GM19328 (cell line): ENCODE data around the gene CD180.

ENCODE experiments used
- ATAC-seq: cut with Tn5 transposase; IDR thresholded peaks from one replicate; pipeline ENCODE4 v1.9.1; 2021; ENCODE audit warnings: mild to moderate bottlenecking, moderate library complexity; ENCODE audit not compliant: unreplicated experiment

CD180 gene

DNA sequence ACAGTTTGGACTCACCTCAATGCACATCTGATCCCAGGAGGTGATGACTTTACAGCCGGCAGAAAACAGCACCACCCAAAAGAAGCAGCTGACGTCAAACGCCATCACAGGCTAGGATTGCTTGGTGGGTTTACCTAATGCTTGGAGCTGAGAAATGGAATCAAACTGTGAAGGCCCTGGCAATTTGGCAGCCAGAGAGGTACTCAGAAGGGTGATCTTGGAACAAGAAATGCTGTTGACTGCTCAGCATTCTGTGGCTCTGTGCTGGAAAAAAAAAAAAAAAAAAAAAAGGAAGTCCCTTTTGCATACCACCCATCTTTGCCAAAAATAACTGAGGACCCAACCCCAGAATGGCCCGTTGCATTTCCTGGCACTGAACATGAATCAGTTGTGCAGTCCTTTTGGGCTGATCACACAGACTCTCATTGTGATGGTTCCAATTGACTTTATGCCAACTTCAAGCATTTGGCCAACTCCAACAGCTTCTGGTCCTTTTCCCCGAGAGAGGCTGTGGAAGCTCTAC is at the start of gene CD180:
CD180 (minus strand) TSS at position 263 of the 523 bp plus-strand sequence; CDS start at position 105, 158 bp downstream.
- ATAC-seq, result no peak

DNA sequence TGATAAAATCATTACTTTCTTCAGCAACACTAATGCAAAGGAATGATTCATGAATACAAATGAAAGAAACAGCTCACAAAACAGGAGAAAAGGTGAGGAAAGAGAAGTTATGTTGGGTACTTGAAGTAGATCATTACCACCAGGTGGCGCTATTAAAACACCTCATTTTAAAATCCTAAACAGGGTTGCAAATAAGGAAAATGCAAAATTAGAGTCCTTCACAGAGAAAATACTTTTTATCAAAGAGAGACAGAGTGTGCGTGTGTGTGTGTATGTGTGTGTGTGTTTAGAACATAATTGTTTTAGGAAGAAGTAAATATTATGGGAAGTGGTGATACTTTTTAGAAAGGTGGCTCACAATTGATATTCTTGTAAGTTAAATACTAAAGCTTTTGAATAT is 49.5 kb upstream of the CD180 start:
- no peak for ATAC-seq

DNA sequence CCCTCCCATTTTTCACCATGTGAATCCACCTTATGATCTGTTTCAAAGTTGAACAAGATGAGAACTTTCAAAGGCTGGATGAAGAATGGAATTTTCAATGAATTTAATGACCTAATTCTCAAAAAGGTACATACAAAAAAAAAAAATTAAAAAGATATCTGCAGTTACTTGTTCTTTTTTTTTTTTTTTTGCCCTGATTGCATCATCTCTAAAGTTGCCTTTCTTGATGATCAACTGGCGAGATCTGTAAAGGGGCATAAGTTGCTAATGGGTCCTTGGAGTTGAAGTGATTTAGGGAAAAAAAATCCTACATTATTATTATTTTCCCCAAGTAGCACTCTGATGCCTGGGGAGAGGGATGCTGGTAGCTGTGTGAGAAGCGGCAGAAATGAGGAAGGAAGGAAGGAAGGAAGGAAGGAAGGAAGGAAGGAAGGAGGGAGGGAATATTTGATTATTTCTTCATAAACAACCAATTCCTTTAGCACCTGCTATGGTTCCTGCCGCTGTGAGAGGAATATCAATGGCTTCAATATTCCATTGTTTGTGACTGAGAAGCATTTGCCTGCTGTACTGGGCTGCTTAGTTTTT is 48.8 kb upstream of the CD180 start:
- ATAC-seq, result no peak

DNA sequence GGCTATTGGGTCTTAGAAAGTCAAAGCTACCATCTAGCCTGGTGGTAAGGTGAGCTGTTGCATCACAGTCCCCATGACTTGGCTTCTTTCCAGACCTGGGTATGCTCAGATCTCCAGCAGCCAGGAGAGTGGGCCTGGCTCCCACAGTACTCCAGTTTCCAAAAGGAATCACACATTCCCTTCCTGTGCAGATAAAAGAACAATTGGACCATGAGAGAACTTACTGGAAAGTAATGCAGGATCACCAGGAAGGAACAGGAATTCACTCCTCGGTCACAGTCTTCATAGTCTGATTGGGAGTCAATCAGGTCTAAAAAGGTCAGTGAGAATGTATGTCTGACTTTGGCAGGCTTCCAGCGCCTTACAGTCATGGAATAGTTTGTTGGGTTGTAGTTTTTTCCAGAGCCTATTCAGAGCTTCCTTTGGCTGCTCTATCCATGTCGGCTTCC is 47.8 kb upstream of the CD180 start:
- ATAC-seq, result no peak

DNA sequence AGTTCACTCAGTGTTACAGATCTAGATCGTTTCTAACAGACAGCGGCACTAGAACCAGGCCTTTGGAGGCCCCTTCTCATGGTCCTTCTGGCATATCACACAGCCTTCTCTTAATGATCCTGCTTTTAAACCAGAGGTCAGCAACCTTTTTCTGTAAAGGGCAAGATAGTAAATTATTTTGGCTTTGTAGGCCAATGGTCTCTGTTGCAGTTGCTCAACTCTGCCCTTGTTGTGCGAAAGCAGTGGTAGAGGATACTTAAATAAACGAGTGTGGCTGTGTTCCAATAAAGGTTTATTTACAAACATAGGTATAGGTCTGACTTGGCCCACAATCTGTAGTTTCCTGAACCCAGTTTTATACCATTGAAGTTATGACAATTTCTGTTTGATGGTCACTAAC is 47.3 kb upstream of the CD180 start:
- ATAC-seq, result no peak

DNA sequence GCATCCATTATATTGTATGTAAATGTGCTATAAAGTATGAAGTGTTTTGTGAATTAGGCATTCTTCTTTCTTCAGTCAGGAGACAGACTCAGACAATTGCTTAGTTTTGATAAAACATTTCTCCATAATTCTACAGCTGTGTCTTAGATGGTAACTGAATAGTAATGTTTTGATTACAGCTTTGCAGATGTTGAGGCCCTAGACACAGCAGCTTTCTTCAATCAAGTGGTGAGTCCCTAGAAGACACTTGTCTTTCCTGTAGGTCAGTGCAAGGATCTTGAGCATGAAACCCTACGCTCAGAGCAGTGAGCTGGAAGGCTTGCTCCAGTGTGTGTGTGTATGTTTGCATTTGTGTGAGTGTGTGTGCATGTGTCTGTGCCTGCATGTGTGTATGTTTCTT is 46.8 kb upstream of the CD180 start:
- no peak for ATAC-seq

DNA sequence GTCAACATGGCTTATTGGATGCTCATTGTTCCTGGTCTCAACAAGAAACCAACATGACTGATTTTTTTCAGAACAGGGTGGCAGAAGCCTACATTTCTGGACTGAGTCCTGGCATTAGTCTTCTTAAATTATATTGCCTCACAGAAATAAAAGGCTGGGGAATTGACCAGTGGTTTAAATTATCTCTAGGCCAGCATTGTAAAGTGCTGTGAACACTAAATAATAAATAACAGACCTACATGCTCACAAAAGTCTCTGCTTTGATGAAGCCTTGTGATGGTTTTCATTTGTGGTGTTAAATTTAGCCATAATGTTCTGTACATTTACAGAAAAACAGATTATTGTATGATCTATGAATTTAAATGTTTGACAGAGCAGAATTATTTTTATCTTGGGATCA is 44.7 kb upstream of the CD180 start:
- ATAC-seq, result no peak

DNA sequence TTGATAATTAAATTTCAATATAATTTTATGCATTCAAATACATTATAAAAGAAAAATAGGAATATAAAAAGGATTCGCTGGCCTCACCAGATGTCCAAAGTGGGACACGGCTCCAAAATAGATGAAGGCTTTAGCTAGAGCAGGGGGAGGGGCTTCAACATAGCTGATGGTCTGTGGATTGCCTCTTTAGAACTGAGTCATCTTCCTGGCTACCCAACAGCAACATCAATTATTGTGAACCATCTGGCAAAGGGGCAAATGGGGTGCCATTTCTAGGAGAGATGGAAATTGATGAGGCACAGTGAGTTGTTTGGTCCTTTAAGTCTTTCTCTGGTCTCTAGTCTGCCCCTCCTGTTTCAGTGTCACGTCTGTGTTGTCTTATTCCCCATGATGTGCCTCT is 44.2 kb upstream of the CD180 start:
- ATAC-seq, result no peak

DNA sequence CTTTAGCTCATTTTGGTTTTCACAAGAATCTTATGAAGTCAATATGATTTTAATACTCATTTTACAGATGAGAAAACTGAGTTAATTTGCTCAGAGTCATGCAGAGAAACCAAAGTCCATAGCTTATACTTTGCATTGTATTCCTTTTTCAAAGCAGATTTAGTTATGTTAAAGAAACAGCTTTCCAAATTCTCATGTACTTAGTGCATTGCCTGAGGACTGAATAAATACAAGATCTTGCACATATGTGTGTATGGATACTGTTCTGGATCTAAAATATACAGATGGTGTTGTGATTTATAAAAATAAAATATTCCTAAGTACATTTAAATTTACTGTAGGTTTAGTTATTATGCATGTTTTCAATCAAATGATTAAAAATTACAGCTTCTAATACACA is 43.5 kb upstream of the CD180 start:
- ATAC-seq, result no peak

DNA sequence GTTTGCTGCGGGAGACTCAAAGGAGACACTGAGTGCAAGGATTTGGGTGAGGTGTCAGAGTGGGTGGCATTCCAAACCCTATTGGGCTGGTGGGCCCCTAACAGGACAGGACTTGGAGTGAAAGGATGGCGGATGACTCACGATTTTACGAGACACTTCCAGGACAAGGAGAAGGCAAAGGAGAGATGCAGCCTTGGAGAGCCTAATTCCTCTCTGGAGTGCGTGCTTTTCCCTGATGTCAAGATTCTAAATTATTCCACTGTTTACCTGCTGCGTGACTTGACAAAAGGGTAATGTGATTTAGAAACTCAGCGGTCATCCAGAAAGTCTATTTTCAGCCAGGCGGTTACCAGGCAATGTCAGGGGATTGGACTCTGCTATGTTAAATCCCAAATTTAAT is 41.6 kb upstream of the CD180 start:
- no peak for ATAC-seq

DNA sequence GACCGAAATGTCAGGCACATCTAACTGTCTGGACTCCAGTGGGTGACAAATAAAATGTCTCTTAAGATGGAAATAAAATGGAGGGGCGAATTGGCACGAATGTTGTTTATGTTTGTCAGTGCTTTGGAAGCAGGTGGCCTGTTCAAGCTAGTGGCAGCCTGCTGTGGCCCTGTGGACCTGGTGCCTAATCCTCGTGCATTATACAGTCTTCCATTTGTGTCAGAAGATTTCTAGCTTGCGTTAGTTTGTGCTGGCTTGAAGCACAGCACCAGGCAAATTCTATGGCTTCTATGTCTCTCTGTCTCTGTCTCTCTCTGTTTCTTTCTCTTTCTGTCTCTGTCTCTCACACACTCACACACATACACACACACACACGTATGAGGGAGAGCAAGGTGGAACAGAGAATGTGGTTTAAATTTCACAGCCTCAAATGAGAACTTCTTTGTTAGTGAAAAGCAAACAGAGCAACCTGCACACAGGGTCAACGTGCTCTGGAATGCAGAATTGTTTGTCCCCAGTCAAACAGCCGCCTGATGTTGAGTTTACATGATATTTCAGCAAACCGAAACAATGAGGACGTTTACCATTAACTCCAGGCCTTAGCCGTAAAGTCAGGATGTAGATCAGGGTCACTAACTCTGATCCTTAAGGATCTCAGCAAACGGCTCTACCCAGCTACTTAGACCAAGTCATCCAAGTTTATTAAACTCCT is 39.0 kb upstream of the CD180 start:
- no peak for ATAC-seq

DNA sequence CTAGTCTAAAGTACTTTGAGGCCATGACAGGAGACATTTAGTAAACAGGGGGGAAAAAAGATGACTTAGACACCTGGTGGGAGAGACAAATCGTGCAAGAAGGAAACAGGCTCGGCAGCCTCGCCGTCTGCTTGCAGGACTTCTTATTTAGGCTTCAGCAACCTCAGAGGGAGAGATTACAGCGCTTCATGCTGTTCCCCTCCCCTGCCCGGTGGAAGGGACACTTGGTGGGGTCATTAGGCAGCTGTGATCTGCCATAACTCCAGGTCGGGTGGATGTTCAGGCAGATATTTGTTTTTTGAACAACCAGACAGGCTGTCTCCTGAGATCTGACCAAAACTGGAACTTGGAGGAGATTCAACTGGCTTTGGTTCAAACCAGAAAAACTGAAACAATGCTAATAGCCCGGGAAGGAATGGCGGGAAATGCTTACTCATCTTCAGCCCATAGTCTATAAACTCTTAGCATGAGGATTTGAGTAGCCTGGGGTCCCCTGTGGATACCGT is 38.1 kb upstream of the CD180 start:
- ATAC-seq, result no peak

DNA sequence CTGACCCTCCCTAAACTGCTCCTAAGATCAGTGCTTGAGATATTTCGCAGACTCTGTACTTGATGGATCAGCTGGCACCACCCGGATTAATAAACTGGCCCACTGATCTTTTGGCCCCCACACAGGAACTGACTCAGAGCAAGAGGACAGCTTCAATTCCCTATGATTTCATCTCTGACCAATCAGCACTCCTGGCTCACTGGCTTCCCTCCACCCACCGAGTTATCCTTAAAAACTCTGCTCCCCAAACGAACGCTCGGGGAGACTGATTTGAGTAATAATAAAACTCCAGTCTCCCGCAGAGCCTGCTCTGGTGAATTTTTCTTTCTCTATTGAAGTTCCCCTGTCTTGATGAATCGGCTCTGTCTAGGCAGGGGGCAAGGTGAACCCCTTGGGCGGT is 36.5 kb upstream of the CD180 start:
- ATAC-seq, result no peak

DNA sequence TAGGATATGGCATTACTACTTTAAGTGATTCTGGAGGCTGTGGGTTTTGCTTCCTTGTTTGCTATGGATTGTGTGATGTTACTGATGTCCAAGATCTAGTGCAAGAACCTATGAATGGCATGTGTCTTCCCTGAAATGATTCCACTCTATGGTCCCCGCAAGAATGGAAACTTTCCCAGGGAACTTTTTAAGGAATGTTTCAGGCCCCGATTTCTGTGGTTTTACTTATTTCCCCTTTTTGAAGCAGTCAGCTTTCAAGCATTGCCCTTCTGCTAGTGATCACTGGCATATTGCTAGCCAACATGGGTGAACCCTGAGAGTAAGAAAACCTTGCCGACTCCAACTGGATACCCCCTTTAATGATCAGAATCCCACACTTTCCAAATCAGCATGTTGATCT is 26.6 kb upstream of the CD180 start:
- no peak for ATAC-seq

DNA sequence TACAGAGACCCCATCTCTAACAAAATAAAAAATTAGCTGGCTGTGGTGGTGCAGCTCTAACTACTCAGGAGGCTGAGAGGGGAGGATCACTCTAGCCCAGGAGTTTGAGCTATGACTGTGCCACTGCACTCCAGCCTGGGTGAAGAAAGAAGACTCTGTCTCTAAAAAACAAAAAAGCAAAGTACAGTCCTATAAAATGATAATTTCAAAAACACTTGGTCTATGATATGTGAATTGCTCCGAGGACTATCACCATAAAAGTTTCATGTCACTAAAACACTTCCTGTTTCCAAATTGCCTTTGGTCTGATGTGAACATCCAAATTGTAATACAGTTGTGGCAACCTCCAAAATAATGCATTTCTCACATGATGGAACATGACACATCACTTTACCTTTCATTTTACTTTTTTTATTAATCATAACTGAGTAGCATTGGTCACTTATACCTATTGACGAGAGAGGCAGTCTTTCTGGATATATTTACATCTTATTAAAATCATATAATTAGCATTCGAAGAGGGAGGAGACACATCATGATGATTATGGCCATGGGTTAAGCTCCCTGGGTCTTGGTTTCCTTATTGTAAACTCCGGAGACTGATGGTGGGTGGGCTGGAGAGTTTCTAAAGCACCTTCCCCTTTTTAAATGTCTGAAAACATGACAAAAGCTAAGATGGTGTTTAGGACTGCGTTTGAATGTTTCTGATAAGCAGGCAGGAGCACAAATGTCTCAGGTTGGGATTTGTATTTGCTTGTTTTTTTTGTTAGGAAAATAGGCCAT is 25.8 kb upstream of the CD180 start:
- ATAC-seq, result peak; percentile 30

DNA sequence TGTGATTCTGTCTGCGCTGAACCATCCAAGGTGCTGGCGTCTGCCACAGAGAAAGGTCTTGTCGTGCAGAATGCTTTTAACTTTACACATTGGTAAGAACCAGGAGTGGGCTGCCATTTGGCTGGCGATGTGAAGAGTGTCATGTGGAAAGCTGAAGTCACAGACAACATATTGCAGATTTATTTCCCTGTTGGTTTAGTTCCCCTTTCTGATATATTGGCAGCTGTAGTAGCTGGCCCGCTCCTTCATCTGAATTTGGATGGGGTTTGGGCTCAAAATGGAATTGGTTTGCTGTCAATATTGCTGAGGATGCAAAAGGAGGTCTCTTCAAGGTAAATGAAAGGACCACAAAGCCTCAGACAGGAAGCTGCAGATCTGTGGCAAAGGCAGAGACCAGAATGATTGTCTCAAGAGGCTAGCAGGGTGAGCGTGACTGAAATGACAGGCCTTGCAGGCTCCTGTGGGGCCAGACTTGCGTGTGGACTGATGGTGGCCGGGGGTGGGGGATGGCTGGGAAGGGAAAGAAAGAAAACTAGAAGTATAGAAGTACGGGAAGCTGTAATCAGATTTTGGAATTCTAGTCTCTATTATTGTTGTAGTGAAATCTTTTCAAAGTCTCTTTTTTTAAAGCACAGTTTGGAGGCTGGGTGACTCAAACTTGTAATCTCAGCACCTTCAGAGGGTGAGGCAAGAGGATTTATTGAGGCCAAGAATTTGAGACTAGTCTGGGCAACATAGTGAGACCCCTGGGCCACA is 25.1 kb upstream of the CD180 start:
- peak; percentile 88 for ATAC-seq

DNA sequence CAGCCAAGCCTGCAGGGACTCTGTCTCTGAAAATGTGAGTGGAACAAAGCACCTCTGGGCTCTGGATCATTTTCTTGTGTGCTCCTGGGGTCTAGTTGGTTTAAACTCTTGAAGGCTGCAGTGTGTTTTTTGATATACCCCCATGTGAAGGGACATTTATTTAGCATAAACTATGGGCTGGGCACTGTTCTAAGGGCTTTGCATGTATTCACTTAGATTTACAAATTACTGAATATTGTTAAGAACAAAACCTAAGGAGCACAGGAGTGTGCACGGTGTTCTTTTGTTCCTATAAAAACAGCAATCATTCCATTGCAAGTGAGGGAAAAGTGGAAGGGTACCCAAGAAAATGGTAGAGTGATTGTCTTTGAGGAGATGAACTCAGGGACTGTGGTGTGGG is 20.0 kb upstream of the CD180 start:
- no peak for ATAC-seq

DNA sequence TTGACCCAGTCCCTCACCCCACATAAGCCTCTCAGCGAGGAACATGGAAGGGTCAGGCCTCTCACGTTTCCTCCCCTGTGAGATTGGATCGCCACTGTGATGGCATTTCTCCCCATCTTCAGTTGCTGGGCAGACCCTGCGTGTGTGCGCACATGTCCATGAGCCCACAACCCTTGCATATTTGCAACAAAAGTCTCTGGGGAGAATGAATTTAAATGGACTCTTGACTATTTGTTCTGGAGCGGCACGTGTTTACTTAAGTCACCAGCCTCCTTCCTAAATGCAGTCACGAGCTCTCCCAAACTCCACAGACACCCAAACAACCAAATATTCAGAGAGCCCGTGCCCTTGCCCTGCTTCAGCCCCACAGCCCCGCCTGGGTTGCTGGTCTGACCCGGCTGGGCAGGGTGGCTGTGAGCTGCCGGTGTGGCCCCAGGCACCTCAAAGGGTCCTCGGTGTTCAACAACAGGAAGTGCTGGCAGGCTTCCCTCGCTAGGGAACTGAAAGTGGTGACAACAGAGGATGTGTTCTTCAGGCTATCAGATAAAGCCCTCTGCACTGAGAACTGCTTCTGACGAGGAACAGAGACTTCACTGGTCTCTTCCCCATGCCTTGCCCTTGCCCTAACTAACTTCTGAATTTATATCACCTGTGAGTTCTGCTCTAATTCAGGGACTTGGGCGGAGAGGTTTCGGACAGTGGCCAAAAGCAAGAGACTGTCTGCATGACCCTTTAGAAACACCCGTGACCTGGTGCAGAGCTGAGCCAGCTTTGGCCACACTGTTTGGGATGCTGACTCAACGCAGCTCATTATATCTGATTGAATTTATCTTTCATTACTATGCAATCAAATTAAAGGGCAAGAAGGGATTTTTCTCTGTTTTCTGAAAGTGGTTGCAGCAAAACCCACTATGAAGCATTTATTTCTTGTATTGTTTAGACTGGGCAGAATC is 19.2 kb upstream of the CD180 start:
- ATAC-seq, result peak; percentile 100

DNA sequence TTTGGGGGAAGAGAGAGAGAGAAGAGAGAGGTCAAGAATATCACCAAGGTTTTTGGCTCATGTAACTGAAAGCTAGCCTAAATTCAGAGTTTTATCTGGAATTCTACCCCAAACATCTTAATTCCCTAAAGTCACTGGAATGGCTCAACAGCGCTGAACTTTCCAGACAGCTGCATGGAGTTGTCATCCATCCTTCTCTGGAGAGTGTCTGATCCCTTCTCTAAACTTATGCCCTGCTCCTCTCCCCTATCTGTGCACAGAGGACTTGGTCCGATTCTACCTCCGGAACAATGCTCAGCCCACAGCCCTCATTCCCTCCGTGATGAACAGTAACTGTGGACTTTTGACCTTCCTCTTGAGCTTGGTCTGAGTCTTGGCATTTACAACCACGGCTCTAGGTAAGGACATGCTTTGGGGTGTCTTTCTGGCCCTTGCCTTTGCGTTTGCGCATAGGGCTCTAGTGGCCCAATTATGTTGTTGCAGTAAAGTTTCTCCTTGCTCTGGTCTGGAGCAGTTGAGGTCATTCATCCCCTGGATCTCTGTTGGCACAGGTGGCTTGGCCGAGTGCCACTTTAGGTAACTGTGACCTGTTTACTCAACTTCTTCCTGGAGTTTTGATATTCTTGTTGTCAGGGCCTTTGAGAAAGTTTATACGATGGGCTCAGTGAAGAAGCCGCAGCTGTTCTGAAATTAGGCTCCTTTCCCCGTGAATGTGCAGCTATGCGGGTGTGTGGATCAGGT is 18.3 kb upstream of the CD180 start:
- ATAC-seq, result no peak
